Lower leg skin (tissue), 3 donors: ENCODE results near the gene HOXD10.

ENCODE experiments used
- POLR2A ChIP-seq, 2 donors: fragments of 450-650 bp; IDR thresholded peaks; one replicate each; pipeline ENCODE4 v1.6.1; 2016 to 2017; ENCODE audit warnings: antibody characterized with exemption in 2 of 2, mild to moderate bottlenecking in 1 of 2, moderate library complexity in 1 of 2
- TF ChIP-seq, protein P1 (sequence below), 3 donors: fragments of 450-650 bp; IDR thresholded peaks; one replicate each; pipeline ENCODE4 v1.5.1; 2016; ENCODE audit warnings: antibody characterized with exemption in 3 of 3, mild to moderate bottlenecking in 3 of 3, moderate library complexity in 2 of 3

DNA sequence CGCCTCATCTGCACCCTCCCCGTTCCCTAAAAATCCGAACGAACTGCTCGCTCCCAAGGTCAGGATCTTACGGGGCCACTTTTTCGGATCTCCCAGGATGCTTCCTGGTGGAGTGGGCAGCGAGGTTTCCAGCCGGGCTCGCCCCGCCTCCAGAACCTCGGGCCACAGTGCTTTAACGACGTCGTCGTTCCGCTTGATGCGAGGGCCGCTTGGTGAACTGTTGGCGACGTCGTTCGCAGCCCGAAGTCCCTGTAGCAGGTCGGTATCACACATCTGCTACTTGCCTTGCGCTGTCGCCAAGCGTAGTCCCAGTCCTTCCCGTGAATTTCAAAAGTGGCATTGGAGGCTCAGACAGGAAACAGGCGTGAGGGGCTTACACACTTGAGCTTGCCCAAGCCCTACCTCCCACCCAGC is 48.2 kb upstream of the HOXD10 start:
- TF ChIP-seq, protein P1, sequence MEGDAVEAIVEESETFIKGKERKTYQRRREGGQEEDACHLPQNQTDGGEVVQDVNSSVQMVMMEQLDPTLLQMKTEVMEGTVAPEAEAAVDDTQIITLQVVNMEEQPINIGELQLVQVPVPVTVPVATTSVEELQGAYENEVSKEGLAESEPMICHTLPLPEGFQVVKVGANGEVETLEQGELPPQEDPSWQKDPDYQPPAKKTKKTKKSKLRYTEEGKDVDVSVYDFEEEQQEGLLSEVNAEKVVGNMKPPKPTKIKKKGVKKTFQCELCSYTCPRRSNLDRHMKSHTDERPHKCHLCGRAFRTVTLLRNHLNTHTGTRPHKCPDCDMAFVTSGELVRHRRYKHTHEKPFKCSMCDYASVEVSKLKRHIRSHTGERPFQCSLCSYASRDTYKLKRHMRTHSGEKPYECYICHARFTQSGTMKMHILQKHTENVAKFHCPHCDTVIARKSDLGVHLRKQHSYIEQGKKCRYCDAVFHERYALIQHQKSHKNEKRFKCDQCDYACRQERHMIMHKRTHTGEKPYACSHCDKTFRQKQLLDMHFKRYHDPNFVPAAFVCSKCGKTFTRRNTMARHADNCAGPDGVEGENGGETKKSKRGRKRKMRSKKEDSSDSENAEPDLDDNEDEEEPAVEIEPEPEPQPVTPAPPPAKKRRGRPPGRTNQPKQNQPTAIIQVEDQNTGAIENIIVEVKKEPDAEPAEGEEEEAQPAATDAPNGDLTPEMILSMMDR (IDR thresholded peaks at IDR 0.05) = no peak
- no peak for TF ChIP-seq POLR2A (IDR thresholded peaks at IDR 0.05)
